Measurements from ENCODE around the gene ANKS1A.
"Not testable (repeated sequence)": the region's sequence is repeated elsewhere in the genome, so short reads cannot be mapped to it uniquely, and the experiment has no call there.

Gene ANKS1A

DNA sequence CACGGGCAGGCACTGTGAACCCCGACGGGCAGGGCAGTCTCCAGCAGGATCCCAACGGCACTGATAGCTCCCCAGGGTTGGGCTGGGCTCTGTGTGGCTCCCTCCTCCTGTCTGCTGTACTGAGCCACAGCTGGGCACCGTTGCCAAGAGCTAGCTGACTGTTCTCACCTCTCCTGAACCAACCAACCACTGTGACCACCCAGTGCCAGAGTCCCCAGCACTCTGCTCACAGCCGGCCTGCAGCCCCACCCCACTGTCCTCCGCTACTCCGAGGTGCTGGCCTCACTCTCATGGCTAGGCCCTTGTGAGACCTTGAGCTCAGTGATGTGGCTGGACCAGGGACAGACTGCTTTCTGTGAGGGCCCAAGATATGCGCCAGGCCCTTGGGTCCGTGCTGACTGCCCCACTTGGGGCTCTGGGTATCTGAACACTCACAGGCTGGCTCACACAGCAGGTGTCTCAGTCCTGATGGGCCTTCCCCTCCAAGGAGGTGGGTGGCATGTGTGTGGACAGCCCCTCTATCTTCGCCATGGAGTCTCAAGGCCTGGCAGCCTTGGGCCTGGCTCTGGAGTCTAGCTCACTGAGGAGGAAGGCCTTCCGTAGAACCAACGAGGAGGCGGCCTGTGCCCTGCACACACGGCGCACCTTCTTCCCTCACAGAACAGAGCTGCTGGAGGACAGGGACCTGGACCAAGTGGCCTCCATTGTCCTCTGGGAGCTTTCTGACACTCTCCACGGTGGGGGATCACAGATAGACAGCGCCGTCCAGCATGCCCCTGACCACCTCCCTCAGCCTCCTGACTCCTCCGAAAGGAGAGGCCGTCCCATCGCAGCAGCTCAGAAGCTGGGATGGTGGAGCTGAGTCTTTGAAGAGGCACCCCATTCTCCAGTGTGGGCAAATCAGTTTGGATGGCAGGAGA is 198.6 kb downstream of the ANKS1A start:
- DNase-seq, result no peak

DNA sequence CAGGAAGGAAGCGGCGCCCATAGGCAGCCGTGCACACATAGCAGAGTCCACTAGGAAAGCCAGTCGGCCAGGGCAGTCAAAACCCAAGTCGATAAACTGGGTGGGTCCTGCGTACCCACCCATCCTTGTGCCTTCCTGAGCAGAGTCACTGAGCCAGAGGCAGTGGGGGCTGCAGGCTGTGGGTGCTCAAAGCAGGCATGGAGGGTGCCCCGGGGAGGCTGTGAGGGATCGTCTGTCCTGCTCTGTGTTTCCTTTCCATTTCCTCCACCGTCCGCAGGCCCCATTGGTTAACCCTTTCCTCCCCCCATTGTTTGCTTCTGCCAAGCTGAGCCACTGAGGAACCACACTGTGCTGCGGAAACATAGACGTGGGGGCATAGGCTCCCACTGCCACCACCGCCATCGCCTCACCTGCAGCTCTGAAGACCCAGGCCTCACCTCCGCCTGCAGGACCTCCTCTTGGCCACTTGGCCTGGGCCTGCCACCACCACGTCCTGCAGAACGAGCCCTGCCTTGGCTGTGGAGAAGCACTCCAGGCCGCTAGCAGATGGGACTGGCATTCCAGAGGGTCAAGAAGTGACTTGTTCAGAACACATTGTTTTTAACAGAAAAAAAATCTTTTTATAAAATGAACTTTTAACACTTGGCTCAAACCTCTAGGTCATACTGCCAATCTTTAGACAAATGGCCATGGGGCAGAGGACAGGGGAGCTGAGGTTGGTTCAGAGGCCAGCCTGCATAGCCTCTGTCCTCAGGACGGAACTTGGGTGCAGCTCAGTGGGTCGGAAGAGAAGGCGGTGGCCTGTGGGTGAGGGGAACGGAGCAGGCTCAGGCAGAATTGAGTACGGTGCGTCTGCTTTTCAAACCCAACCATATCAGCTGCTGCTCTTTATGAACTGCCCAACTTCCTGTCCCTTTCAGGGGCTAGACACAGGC is 199.5 kb downstream of the ANKS1A start:
- DNase-seq, result no peak

DNA sequence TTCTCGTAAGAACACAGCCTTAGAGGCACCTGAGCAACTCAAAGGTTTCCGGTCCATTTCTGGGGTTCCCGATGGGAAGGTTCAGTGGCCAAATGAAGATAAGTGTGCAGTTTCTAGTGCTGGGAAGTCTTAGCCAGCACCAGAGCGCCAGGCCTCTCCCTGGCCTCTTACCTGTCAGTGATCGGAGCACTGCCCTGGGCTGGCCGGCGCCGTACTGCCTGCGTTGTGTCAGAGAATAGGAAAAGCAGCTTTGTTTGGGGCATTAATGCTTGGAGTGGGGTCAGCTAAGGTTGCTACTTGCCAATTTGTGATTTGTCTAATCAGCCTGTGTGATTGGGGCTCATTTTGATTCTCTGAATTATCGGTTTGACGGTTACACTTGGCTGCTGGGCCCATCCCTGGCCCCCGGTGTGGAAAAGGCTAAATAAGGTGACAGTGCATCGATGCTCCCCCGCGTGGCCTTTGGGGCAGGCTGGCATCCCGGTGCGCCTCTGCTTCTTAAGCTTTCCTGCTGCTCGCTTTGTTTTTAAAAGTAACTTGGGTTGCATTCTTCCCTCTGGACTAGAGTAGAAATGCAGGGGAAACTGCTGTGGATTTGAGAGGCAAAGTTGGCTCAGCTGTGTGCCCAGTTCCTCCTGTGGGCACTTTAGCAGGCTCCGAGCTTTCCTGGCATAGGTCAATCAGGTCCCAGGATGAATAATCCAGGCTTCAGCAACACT is 200.3 kb downstream of the ANKS1A start:
- no peak for DNase-seq

DNA sequence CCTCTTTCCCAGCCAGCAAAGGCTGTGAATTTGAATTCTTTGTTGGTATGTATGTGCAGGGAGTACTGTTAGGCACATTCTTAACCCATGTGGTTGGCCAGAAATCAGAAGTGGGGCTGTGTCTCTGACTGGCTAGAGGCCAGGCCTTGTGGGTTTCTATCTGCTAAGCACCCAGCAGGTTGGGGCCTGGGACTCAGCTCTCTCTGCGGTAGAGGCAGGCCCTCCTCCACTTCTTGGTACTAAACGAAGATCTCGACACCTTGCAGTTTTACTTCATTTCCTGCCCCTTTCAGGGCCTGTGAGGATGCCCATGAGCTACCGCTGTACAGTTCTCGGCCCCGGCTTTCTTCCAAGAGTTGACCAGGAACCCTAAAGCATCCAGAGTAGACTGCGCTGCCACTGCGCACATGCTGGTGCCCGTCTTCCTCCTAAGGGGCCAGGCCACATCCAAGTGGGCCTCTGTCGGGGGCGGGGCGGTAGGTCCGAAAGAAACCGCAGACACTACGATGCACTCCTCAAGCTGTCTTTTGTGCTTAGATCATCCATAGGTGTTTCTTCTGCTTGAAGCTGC is 201.0 kb downstream of the ANKS1A start:
- DNase-seq, result no peak

DNA sequence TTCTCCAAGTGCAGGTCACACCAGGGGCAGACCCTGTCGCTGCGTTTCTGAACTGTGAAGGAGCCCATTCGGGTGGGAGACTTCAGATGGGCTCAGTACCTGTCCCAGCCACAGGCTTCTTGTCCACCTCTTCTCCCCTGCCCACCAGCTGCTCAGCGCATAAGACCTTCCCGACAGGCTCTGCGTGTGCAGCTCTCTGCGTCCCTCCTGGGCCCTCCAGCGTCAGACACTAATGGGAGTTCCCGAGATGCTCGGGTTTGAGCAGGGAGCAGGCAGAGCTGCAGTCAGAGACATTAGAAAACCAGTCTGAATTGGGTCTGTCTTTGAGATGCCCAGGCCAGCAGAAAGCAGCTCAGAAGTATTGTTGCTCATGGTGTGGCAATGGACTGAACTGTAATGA is 201.7 kb downstream of the ANKS1A start:
- DNase-seq, result no peak

DNA sequence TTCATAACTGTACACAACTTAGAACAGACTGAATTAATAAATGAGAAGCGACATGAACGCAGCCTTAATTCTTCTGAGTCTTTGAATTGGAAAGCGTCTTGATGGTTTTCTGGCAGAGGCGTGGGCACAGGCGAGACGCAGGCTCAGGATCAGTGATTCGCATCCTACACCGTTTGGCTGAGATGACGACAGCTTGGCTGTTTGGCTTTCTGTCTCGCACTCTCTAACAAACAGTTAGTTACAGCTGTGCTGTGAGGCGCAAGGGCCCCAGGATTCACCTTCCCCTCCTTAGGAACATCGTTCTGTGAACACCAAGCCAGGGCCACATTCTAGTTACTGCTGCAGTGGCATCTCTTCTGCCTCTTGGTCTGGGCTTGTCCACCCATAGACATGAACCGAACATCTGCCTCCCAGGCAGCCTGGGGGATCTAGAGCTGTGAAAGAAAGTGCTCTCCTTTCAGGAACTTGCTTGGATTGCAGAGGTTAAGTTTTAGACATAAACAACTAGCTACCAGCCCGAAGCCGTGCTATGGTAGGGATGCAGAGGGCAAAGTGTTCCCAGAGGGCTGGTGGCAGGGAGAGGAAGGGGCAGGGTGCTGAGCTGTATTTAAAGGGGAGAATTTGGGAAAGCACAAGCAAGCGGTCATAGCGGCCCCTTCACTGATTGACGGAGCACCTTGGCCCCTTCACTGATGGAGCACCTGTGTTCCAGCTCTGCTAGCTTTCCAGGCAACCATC is 202.5 kb downstream of the ANKS1A start:
- no peak for DNase-seq

DNA sequence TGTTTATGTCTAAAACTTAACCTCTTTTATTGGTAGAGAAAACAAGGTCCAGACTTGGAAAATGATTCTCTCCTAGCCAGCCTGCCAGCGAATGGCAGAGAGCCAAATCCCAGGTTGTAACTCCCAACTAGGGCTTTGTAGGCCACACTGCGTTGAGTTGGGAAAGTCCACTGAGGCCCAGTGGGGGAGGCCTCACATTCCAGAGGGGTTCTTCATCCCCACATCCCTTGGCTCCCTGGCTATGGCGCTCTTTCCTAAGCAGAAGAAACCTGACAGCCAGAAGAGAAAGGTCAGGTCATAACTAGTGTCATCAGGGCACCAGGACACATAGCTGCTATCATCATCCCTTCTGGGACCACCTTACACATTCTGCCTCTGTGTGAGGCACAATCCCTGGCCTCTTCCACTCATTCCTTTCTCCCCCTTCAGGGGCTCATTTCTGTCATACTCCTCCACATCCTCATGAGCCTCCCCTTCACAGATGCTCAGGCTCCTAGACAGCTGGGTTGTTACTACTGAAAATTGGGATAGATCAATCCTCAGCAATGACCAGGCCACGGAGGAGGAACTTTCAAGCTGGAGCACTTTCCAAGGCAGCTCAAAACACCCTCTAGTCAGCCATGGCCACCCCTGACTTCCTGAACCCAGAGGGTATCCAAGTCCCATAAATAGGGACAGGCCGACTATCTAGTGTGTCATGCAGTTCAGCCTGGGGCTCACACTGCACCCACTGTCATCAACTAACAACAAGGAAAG is 203.5 kb downstream of the ANKS1A start:
- peak in 1 of 2 experiments; percentile 5 for DNase-seq

DNA sequence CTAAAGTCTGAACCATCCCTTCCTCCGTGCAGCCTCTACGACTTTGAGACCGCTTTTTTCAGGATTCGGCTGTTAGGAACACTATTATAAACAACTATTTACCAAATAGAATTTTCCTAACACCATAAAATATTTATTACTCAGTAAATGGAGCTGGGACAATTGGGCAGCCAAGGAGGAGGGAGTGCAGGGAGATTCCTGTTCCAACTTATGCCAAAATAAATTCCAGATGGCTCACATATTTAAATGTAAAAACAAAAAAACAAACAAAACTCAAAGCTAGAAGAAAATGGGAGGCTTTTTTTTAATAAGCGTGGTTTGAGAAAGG is 204.0 kb downstream of the ANKS1A start:
- DNase-seq, result no peak

DNA sequence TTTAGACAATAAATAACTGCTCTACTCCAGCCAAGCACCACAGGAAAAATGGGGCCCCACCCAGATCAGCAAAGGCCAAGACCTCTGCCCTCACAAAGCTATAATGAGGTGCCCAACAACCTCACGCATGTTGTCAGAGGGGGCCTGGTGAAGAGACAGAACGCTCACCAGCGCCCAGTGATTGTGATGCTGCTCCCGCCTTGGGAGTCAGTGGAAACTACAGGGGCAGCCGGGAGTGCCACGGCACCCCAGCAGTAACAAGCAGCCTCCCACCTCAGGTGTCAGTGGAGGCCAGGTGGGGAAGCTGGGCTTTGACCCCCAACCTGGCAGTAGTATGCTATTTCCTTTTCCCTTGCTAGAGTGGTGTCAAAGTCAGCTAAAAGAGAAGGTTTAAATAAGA is 204.7 kb downstream of the ANKS1A start:
- no peak for DNase-seq

DNA sequence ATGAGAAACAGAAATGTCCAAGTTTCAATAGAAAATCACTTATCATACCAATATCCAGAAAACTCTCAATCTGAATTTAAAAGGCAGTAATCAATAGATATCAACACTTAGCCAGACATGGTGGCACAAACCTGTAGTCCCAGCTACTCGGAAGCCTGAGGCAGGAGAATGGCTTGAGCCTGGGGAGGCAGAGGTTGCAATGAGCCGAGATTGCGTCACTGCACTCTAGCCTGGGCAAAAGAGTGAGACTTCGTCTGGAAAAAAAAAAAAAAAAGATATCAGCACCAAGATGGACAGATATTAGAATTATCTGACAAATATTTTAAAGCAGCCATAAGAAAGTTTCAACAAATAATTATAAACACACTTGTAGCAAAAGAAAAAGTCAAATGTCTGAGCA is 205.1 kb downstream of the ANKS1A start:
- DNase-seq, result no peak

DNA sequence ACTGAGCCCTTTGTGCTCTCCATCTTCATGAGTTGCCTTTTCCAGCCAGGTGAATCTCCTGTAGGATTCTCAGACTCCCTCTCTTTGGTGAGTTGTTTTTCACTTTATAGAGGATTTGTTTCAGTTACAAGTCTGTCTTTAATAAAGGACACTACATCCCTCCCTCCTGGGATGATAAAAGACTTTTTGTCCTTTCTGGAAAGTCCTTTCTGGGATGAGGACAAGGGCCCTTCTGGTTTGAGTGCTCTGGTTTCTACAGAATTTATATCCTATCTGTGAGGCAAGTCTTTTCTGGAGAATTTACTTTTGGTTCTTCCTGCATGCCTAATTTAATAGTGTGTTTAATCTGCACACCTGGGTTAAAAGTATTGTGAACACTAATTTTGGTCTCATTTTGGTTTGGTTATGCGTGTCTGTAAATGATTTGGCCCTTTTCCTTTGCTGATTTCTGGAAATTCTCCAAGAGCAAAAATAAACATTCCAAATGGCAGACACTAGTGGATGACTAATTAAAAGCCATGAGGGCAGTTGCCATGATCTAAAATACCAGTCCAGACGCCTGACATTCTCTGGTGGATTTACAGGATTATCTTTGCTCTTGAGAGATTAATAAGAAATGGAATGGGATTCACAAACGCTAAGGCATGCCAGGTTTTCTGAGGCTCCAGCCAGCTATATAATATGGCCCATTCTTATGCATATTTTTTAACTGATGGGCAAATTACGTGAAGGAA is 207.2 kb downstream of the ANKS1A start:
- peak; percentile 43 to 90 for DNase-seq

DNA sequence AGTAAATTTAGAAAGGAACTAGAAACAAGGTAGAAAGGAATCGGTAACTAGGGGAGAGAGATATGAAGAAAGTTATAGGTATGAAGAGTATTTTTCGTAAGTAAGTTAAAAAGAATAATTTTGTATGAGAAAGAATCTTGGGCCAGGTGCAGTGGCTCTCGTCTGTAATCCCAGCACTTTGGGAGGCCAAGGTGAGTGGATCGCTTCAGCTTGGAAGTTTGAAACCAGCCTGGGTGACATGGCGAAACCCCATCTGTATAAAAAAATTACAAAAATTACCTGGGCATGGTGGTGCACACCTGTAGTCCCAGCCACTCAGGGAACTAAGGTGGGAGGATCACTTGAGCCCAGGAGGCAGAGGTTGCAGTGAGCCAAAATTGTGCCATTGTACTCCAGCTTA is 210.1 kb downstream of the ANKS1A start:
- DNase-seq, result no peak

DNA sequence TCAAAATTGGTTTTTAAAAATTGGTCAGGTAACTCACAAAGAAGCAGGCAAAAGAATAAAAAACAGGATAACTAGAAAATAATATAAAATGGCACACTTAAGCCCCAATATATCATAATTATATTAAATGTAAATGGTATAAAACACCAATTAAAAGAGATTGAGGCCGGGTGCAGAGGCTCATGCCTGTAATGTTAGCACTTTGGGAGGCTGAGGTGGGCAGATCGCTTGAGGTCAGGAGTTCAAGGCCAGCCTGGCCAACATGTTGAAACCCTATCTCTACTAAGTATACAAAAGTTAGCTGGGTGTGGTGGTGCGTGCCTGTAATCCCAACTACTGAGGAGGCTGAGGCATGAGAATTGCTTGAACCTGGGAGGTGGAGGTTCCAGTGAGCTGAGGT is 216.0 kb downstream of the ANKS1A start:
- no peak for DNase-seq

DNA sequence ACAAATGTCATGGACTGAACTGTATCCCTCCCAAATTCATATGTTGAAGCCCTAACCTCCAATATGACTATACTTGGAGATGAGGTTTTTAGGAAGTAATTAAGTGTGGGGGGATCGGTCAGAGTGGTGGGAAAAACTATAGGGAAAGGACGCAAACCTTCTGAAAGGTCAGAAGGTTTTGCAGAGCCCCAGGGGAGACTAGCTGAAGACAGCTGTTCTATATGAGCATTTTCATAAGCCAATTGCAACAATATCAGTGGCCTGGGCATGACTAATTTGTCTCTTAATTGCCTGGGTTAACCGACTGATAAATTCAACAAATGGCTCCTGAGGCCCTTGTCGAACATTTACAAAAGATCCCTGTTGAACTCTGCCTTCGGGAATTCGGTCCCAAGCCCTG is 217.0 kb downstream of the ANKS1A start:
- not testable (repeated sequence) for DNase-seq

DNA sequence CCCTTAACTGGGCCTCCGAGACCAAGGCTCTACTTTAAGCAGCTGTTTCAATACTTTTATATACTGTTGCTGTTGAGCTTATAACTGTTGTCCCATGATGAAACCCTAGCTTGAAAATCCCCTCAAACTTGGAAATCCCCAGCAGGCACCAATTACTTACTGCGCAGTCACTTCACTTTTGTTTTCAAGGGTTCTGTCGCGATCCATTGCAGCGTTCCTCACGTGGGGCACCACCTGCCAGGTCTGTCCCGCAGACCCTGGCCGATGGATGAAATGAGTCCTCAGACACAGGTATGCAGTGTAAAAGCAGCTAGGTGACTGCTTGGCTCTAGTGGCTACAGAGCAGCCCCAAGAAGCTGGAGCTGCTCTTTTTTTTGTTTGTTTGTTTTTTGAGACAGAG is 218.2 kb downstream of the ANKS1A start:
- DNase-seq, result not testable (repeated sequence)

DNA sequence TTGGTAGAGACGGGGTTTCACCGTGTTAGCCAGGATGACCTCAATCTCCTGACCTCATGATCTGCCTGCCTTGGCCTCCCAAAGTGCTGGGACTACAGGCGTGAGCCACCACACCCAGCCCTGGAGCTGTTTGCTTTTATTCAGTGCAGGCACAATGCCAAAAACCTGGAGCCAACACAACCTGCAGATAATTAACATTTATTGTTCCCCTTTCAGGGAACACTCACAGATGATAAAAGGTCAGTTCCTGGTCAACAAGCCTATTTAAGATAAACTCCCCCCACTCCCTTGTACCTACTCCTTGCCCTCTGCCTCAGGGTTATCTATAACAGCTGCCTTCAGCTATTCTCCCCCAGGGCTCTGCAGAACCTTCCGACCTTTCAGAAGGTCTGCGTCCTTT is 218.7 kb downstream of the ANKS1A start:
- DNase-seq, result peak in 1 of 2 experiments; percentile 49

DNA sequence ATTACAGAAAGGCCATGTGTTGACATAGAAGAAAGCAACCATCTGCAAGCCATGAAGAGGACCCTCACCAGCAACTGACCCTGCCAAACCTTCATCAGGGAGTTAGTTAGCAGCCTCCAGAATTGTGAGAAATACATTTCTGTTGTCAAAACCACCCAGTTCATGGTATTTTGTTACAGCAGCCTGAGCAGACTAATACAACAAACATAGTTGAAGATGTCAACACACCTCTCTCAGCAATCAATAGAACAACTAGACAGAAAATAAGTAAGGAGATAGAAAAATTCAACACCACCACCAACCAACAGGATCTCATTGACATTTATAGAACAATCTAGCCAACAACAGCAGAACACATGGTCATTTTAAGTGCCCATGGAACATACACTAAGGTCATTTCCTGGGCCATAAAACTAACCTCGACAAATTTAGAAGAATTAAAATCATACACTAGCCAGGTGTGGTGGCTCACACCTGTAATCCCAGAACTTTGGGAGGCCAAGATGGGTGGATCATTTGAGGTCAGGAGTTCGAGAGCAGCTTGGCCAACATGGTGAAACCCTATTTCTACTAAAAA is 219.3 kb downstream of the ANKS1A start:
- no peak for DNase-seq

DNA sequence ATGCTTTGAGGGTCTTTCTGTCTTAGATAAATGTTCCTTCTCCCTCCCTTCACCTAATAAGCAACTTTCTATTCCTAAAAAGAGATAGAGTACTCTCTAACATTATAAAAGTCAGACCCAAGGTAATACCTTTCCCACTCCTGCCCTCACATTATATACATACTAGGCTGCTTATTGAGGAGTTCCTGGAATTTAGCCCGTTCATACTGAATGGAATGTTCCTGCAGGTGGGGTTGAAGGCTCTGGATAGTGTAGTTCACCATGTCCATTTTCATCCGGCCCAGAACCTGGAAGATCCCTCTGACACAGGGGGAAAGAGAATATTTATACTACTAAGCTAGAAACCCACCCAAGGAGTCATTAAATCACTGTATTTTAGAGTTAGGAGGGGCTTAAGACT is 231.7 kb downstream of the ANKS1A start:
- DNase-seq, result no peak

DNA sequence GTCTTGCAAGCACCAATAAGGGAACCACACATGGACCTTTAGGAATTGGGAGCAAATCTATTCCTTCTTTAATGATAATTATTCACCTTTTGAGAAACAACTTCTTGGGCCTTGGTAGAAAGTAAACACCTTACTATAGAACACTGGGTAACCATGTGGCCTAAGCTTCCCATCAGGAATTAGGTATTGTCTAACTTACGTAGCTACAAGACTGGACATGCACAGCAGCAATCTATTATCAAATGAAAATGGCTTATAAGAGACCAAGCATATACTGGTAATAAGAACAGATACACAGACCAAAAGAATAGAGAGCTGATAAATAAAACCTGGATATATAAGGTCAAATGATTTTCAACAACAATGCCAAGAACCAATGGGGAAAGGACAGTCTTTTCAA is 235.3 kb downstream of the ANKS1A start:
- DNase-seq, result no peak

DNA sequence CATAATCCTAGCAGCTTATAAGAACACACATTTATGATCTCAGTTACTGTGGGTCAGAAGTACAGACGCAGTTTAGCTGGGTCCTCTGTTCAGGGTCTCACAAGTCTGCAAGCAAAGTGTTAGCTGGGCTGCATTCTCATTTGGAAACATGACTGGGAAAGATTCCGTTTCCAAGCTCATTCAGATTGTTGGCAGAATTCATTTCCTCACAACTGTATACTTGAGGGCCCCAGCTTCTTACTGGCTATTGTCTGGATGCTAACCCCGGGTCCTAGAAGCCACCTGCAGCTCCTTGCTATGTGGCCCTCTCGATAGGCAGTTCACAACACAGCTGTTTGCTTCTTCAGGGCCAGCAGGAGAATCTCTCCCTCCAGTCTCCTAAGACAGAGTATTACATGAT is 239.0 kb downstream of the ANKS1A start:
- DNase-seq, result no peak
